Keratinocyte (primary cell): Measurements from ENCODE around the gene HMCN2. TPM values are rescaled to one million over a fixed set of nuclear protein-coding genes. Genes with fewer than 3 reads are reported as not detected.

Experiments
- DNase-seq: peaks from one replicate; pipeline ENCODE4 v3.0.0-alpha.2; 2011; ENCODE audit warnings: low read depth, missing footprints, low spot score
- FAIRE-seq: peaks from 2 replicates; lab custom pipeline; 2011; peaks lifted over from hg19 to GRCh38; lab: Jason Lieb, UNC
- H2AFZ ChIP-seq: 2 replicates; pipeline ENCODE4 v1.6.0; 2012; ENCODE audit warnings: low read length, control low read depth, inconsistent platforms; ENCODE audit not compliant: control insufficient read depth
- H3K27ac ChIP-seq: 2 replicates; pipeline ENCODE4 v1.5.1; 2011; ENCODE audit warnings: low read length; ENCODE audit not compliant: control insufficient read depth, insufficient read depth
- H3K27me3 ChIP-seq: 3 replicates; pipeline ENCODE4 v1.6.0; 2011; ENCODE audit warnings: low read length; ENCODE audit not compliant: control insufficient read depth, insufficient read depth; ENCODE audit errors: extremely low read depth
- H3K36me3 ChIP-seq, 2 experiments: 2 replicates in 1 of 2; 3 replicates in 1 of 2; pipeline ENCODE4 v1.5.1; 2011; ENCODE audit warnings: low read length in 2 of 2, mild to moderate bottlenecking in 1 of 2; ENCODE audit not compliant: control insufficient read depth in 2 of 2, insufficient read depth in 2 of 2; ENCODE audit errors: extremely low read depth in 1 of 2
- H3K4me1 ChIP-seq: 3 replicates; pipeline ENCODE4 v1.5.1; 2011; ENCODE audit warnings: low read length; ENCODE audit not compliant: control insufficient read depth, insufficient read depth; ENCODE audit errors: extremely low read depth
- H3K4me2 ChIP-seq: 3 replicates; pipeline ENCODE4 v1.6.0; 2011; ENCODE audit warnings: low read depth, low read length; ENCODE audit not compliant: control insufficient read depth, insufficient read depth; ENCODE audit errors: extremely low read depth
- H3K4me3 ChIP-seq, 3 experiments: fragments of 200-600 bp in 1 of 3; sonication (generic) in 1 of 3; 2 replicates in 2 of 3; 3 replicates in 1 of 3; pipeline ENCODE4 v1.5.1; 2011 to 2016; ENCODE audit warnings: low read length in 3 of 3, mild to moderate bottlenecking in 3 of 3, control low read depth in 2 of 3, inconsistent platforms in 1 of 3, low read depth in 1 of 3, mixed read lengths in 1 of 3, mixed run types in 1 of 3, moderate library complexity in 1 of 3; ENCODE audit not compliant: control insufficient read depth in 2 of 3, insufficient read depth in 2 of 3; ENCODE audit errors: extremely low read depth in 1 of 3
- H3K79me2 ChIP-seq: 2 replicates; pipeline ENCODE4 v1.6.0; 2012; ENCODE audit warnings: low read length; ENCODE audit not compliant: control insufficient read depth, insufficient read depth
- H3K9ac ChIP-seq: 3 replicates; pipeline ENCODE4 v1.6.0; 2011; ENCODE audit warnings: low read length; ENCODE audit not compliant: control insufficient read depth, insufficient read depth; ENCODE audit errors: extremely low read depth
- H3K9me1 ChIP-seq: 3 replicates; pipeline ENCODE4 v1.6.0; 2011; ENCODE audit warnings: low read length; ENCODE audit not compliant: control insufficient read depth, insufficient read depth; ENCODE audit errors: extremely low read depth
- H3K9me3 ChIP-seq: 2 replicates; pipeline ENCODE4 v1.5.1; 2012; ENCODE audit warnings: low read depth, low read length; ENCODE audit not compliant: control insufficient read depth
- H4K20me1 ChIP-seq: 3 replicates; pipeline ENCODE4 v1.6.0; 2011; ENCODE audit warnings: low read length; ENCODE audit not compliant: control insufficient read depth, insufficient read depth; ENCODE audit errors: extremely low read depth
- CTCF ChIP-seq, 3 experiments: IDR thresholded peaks in 1 of 3; conservative IDR thresholded peaks in 1 of 3; optimal IDR thresholded peaks in 1 of 3; 2 replicates in 2 of 3; 3 replicates in 1 of 3; pipeline versions ENCODE3 to v1.5.1; 2011; ENCODE audit warnings: low read length in 3 of 3, mild to moderate bottlenecking in 3 of 3, moderate library complexity in 2 of 3, control low read depth in 1 of 3, inconsistent platforms in 1 of 3; ENCODE audit not compliant: insufficient read depth in 2 of 3; ENCODE audit errors: extremely low read depth in 1 of 3
- EZH2 ChIP-seq: IDR thresholded peaks from one replicate; pipeline ENCODE4 v1.6.1; 2012; ENCODE audit warnings: inconsistent platforms, mild to moderate bottlenecking, low read length, moderate library complexity
- dilution Hi-C: fragments of 300-500 bp; cut with MboI; formaldehyde crosslinking; loops from one replicate; pipeline ENCODE4 v1.7.0; 2020; ENCODE audit warnings: low sequenced_read_pairs; ENCODE audit not compliant: extremely low pct_ligation_motif_present
- polyA plus RNA-seq, 5 experiments: library from polyadenylated mRNA; depleted of rRNA in 3 of 5; stranded (reverse) in 3 of 5; stranded (forward) in 1 of 5; unstranded in 1 of 5; fragments of >200 nt; gene quantifications; 1 replicate in 1 of 5; 2 replicates in 3 of 5; 3 replicates in 1 of 5; pipeline versions ENCODE4 v1.2.1 to v1.2.3, GENCODE V29; 2011 to 2012; ENCODE audit warnings: missing spikeins in 2 of 5, low read depth in 1 of 5, low replicate concordance in 1 of 5

HMCN2 gene
- polyA plus RNA-seq, 1 donor (not counting 4 experiments of a cell fraction or from before 2014, with no cell fraction given), result not detected

DNA sequence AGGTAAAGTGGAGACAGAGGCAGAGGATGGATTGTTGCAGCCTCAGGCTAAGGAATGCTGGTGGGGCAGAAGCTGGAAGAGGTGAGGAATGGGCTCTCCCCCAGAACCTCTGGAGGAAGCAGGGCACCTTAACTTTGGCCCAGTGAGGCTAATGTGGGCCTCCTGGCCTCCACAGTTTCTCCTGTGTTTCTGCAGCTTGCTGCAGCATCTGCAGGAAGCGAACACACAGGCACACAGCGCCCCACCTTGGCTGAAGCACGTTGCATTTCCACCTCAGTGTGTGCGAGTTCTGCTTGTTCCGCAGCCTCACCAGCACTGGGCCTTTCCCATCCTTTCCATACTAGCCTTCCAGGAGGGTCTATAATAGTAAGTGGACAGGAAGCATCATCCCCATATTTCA is 152.0 kb downstream of the HMCN2 start:
- H3K4me1 ChIP-seq, result no peaks in the 10 kb centered on the region
- H3K27ac ChIP-seq, result no peak overlapping the region
- no peaks in the 10 kb centered on the region for H3K9me1 ChIP-seq
- H3K79me2 ChIP-seq, result no peaks in the 10 kb centered on the region
- no peak for TF ChIP-seq EZH2
- TF ChIP-seq CTCF (optimal IDR thresholded peaks at IDR 0.05 in 1 of 3, IDR thresholded peaks at IDR 0.05 in 1 of 3, conservative IDR thresholded peaks at IDR 0.05 in 1 of 3; ENCODE audit: extremely low read depth in 1 of 3, insufficient read depth in 2 of 3, low read length in 3 of 3), result peak in 2 of 3 experiments; percentile 6 to 59
- no peak overlapping the region for H3K4me2 ChIP-seq
- no peaks in the 10 kb centered on the region for H3K36me3 ChIP-seq
- no peak for DNase-seq
- no peaks in the 10 kb centered on the region for H3K9me3 ChIP-seq
- H3K27me3 ChIP-seq, result peaks cover 15% of the 10 kb centered on the region
- FAIRE-seq, result no peak
- no peak overlapping the region for H3K4me3 ChIP-seq
- no peaks in the 10 kb centered on the region for H4K20me1 ChIP-seq
- H2AFZ ChIP-seq, result no peak overlapping the region
- H3K9ac ChIP-seq, result no peak overlapping the region
- dilution Hi-C loops, result no loop called here

DNA sequence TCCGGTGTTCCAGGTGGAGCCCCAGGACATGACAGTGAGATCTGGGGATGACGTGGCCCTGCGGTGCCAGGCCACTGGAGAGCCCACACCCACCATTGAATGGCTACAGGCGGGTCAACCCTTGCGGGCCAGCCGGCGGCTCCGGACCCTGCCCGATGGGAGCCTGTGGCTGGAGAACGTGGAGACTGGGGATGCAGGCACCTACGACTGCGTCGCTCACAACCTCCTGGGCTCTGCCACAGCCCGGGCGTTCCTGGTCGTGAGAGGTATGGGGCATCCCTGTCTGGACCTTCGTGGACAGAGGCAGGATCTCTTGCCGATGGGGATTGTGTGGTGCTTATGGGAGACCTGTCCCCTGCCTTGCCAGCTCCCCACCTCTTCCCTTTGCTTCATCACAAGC is 153.2 kb downstream of the HMCN2 start:
- H3K4me1 ChIP-seq, result no peaks in the 10 kb centered on the region
- DNase-seq, result no peak
- H3K27ac ChIP-seq, result no peak overlapping the region
- dilution Hi-C loops, result no loop called here
- no peaks in the 10 kb centered on the region for H3K36me3 ChIP-seq
- H3K4me2 ChIP-seq, result no peak overlapping the region
- H3K9me3 ChIP-seq, result no peaks in the 10 kb centered on the region
- H3K79me2 ChIP-seq, result no peaks in the 10 kb centered on the region
- FAIRE-seq, result no peak
- peaks cover 26% of the 10 kb centered on the region for H3K27me3 ChIP-seq
- H3K9me1 ChIP-seq, result no peaks in the 10 kb centered on the region
- H4K20me1 ChIP-seq, result no peaks in the 10 kb centered on the region
- H3K9ac ChIP-seq, result no peak overlapping the region
- H2AFZ ChIP-seq, result no peak overlapping the region
- TF ChIP-seq EZH2, result no peak
- H3K4me3 ChIP-seq, result no peak overlapping the region

DNA sequence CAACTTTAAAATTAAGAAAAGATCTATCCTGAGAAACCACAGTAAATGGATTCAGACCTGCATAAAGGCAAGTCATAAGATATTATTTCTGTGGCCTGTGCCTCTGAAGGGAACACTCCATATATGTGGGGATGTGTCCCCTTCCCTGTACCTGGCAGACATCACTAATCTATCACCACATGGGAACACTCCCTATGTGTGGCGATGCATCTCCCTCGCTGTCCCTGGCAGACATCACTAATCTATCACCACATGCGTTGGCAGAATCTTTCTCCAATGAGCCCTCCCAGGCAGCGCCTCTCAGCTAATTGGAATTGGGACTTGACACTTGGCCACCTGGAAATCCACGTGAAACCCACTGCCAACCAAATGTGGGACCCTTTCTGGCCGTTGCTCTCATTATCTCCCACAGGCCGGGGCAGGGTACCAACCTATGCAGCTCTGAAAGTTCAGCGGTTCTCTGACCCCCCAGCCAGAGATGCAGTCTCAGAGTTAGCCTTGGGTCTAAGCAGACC is 154.0 kb downstream of the HMCN2 start:
- Histone ChIP-seq H2AFZ (no peak overlapping the region), H3K9me1 (no peaks in the 10 kb centered on the region), H3K4me1 (no peaks in the 10 kb centered on the region), H3K9ac (no peak overlapping the region), H3K36me3 (no peaks in the 10 kb centered on the region), H3K4me3 (no peak overlapping the region), H3K4me2 (no peak overlapping the region), H3K27me3 (peaks cover 27% of the 10 kb centered on the region), H3K79me2 (no peaks in the 10 kb centered on the region), H3K9me3 (no peaks in the 10 kb centered on the region), H4K20me1 (no peaks in the 10 kb centered on the region), H3K27ac (no peak overlapping the region)
- TF ChIP-seq CTCF (optimal IDR thresholded peaks at IDR 0.05 in 1 of 3, IDR thresholded peaks at IDR 0.05 in 1 of 3, conservative IDR thresholded peaks at IDR 0.05 in 1 of 3; ENCODE audit: extremely low read depth in 1 of 3, insufficient read depth in 2 of 3, low read length in 3 of 3) (no peak), EZH2 (no peak)
- no peak for FAIRE-seq
- dilution Hi-C loops, result no loop called here
- DNase-seq, result no peak
